ENCODE measurements around the gene ADRM1.

The ADRM1 gene

DNA sequence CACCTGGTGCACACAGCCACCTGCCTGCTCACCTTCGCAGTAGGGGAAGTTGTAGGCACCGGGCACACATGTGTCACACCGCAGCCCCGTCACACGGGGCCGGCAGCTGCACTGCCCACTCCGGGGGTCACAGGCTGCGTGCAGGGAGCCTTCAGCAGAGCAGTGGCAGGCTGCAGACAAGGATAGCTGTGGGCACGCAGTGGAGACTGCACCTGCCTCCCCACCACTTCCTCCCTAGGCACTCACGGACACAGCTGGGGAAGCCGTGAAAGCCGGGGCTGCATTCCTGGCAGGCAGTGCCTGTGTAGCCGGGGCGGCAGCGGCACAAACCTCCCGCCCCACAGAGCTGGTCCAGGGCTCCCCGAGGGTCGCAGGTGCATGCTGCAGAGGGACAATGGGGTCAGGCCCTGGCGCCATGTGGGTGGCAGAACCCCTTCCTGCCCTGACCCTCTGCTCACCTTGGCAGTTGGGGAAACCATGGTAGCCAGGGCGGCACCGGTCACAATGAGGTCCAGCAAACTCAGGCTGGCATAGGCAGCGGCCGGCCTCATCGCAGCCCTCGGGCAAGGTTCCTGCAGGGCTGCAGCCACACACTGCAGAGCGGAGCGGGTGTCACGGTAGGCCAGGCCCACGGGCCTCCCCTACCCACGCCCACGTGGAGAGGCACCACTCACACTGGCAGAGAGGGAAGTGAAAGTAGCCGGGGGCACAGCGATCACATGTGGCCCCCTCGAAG is 34.9 kb downstream of the ADRM1 start:
- DNase-seq (ENCODE audit: low read depth in 2 of 2): no peak

DNA sequence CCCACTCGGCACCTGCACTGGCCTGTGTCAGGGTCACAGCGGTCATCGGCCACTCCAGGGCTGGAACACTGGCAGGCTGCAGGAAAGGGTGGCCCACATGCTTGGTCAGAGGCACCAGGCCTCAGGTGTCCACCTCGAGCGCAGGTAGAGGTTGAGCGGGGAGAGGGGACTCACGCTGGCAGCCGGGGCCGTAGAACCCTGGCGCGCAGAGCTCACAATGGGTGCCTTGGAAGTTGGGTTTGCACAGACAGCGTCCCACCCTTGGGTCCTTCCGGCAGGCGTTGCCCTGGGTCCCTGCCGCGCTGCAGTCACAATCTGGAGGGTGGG is 35.5 kb downstream of the ADRM1 start:
- no peak for DNase-seq (ENCODE audit: low read depth in 2 of 2)

DNA sequence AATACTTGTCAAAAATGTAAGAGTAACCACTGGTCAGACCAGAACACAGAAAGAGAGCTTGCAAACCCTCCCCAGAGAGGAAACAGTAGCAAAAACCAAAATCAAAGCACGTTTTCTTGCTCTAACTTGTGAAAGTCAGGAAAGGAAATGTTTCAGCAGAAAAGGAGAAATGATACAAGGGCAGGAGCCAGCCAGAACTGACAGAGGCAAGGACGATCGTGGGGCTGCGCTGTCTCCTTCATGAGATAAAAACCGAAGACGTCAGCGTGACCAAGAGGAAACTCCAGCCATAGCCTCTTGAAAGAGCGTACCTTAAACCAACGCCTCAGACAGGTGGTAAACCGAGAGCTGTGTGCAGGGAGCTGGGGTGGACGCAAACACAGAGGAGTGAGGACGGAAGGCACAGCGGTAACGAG is 36.9 kb downstream of the ADRM1 start:
- DNase-seq (ENCODE audit: low read depth in 2 of 2): no peak

DNA sequence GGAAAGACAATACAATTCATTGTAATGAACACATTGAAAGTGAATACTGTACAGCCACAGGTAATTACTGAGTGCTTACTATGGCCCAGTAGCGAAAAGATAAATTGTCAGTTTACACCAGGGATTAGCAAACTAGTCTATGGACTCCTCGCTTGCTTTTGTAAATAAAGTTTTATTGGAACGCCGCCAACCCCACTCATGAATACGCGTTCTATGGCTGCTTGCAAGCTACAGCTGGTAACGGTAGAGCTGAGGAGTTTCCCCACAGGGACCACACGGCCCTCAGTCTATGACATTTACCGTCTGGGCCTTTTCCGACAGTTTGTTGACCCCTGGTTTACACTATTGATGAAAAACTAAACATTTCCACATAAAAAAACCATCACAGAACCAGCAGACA is 40.1 kb downstream of the ADRM1 start:
- no peak for DNase-seq (ENCODE audit: low read depth in 2 of 2)

DNA sequence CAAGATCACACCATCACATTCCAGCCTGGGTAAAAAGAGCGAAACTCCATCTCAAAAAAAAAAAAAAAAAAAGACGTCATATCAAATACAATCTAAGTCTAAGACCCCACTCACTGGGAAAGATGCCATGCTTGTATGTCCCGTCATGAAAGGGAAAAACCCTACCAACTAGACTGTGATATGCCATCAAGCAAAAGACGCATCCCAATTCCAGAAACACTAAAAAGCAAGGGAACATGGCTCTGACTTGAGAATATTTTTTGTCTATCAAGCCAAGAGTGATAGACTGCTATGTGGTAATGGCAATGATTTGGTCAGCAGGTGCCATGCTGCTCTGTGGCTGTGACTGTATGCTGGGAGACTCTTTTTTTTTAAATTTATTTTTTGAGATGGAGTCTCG is 41.3 kb downstream of the ADRM1 start:
- no peak for DNase-seq (ENCODE audit: low read depth in 2 of 2)

DNA sequence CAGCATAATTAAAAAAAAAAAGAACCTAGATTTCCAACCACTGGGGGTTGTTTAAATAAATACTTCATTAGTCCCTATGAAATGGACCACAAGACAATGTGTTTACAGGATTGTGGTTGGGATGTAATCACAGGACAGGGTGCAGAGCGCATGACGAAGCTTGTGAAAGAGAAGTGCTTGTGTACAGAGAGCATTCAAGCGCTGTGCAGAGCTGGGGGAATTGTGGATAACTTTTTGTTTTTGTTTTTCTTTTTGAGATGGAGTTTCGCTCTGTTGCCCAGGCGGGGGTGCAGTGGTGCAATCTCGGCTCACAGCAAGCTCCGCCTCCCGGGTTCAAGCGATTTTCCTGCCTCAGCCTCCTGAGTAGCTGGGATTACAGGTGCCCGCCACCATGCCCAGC is 42.0 kb downstream of the ADRM1 start:
- DNase-seq (ENCODE audit: low read depth in 2 of 2): no peak

DNA sequence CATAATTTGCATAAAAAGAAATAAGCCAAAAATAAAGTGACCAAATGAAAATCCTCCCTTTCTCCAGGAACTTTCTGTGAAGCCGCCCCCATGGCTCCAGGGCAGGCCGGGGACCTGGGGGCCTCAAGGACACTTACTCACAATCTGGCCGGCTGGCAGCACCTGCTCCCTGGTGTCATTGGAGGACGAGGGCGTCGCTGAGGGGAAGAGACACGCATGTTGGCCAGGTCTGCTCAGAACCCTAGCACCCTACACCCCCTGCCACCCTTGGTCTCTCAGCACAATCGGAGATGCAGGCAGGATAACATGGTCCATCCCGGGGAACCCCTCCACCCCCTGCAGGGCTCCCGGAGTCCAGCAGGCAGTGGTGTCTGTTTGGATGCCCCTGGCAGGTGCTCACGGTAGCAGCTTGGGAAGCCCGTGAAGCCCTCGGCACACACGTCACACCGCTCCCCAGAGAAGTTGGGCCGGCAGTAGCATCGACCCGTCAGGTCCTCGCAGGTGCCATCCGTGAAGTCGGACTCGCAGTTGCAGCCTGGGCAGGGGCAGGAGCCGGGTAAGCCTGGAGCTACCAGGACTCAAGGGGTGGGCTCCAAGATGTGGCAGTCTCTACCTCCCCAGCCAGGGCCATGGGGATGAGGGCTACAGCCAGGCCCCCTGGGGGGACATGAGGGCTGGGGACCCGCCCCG is 43.0 kb downstream of the ADRM1 start:
- DNase-seq (ENCODE audit: low read depth in 2 of 2): no peak

DNA sequence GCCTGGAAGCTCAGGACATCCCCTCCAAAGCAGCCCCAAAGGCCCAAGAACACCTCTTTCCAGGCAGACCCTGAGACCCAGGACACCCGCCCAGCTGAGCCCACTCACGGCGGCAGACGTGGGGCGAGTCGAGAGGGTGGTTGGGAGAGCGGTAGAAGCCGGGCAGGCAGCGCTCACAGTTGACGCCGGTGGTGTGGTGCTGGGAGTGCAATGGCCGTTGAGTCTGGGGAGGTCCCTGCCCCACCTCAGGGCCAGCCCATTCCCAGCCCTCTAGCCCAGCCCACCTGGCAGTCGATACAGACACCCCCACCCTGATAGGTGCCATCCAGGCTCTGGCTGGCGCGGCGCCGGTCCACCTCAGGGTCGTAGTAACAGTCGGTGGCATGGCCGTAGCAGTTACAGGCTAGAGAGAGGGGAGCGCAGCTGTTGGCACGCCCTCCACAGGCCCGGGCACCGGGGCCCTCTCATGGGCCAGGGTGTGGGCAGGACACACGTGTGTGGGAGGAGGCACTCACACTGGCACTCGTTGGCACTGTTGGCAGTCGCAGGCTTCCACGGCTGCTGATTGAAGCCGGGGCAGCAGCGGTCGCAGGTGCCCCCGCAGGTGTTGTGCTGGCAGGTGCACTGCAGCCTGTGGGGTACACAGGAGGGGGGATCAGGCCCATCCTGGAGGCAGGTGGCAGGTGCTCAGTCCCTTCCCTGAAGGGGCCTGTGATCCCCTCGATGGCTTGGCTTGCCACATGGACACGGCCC is 43.8 kb downstream of the ADRM1 start:
- DNase-seq (ENCODE audit: low read depth in 2 of 2): no peak

DNA sequence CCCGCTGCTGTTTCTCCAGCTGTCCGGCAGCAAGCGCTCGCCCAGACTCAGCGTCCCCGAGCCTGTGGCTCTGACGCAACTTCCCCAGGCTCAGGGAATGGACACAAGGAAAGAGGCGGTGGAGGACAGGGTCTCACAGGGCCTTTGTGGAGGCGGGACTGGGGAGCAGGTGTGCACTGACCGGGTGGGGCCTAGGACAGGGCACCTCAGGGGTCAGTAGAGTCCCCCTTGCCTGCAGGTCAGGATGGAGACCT is 44.3 kb downstream of the ADRM1 start:
- no peak for DNase-seq (ENCODE audit: low read depth in 2 of 2)

DNA sequence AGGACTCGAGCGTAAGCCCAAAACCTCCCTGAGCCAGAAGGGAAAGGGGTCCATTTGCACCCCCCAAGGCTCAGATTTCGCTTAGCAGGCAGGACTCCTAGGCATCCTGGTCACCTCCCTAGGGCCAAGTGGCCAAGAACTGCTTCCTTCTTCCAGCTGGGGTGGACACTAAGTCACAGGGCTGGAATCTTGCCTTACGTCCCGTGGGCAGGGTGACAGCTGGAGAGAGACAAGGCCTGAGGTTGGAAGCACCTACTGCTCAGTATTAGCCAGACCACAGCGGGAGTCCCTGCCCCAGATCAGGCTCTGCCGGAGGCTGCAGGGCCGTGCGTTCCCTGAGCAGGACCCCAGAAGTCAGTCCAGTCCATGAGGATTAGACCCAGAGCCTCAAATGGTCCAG is 44.6 kb downstream of the ADRM1 start:
- no peak for DNase-seq (ENCODE audit: low read depth in 2 of 2)

DNA sequence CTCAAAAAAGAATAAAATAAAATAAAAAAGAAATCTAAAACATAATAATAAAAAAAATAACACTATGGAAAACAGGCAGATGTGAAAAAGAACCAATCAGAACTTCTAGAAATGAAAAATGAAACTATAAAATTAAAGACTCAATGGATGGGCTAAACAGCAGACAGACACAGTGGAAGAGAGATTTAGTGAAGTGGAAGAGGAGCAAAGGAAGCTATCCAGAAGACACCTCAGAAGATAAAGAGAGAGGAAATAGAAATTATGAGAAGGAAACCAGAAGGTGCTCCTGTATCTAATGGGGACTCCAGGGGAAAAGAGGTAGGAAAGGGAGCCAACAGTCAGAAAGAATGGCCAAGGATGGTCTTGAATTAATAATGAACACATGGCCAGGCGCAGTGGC is 45.8 kb downstream of the ADRM1 start:
- no peak for DNase-seq (ENCODE audit: low read depth in 2 of 2)

DNA sequence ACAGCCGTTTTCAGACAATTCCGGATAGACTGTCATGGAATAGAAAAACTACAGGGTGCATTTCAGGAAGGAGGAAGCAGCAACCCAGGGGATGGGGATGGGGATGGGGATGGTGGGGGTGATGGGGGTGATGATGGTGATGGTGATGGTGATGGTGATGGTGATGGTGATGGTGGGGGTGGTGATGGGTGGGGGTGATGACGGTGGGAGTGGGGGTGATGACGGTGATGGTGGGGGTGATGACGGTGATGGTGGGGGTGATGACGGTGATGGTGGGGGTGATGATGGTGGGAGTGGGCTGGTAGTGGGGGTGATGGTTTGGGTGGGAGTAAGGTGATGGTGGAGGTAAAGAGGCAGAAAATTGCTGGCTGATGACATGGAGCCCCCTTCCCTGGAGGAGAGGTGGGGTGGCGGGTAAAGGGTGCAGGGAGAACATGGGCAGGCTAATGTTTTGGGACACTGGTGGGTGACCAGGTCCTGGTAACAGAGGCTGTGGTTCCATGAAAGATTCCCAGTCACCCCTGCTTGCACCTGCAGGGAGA is 46.8 kb downstream of the ADRM1 start:
- no peak for DNase-seq (ENCODE audit: low read depth in 2 of 2)

DNA sequence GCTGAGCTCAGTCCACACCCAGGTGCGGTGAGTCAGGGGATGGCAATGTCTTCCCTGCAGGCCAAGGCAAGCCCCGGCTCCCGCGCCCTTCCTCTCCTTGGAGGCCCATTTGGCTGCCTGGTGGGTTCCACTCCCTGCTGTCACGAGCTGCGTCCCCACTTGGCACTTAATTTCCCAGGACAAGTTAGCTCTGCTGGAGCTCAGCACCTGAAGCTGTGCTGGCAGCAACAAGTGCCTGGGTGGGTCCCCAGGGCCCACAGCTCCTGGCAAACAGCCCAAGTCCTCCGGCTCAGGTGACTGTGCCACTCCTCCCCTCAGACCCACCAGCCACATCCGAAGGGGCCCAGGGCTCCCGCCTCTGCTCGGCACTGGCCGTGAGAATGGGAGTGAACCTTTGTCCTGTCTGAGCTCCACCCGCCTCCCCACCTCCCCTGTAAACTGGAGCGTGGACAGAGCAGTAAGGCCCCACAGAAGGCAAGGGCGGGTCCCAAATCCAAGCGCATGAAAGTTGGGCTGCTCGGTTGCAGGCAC is 47.4 kb downstream of the ADRM1 start:
- DNase-seq (ENCODE audit: low read depth in 2 of 2): no peak

DNA sequence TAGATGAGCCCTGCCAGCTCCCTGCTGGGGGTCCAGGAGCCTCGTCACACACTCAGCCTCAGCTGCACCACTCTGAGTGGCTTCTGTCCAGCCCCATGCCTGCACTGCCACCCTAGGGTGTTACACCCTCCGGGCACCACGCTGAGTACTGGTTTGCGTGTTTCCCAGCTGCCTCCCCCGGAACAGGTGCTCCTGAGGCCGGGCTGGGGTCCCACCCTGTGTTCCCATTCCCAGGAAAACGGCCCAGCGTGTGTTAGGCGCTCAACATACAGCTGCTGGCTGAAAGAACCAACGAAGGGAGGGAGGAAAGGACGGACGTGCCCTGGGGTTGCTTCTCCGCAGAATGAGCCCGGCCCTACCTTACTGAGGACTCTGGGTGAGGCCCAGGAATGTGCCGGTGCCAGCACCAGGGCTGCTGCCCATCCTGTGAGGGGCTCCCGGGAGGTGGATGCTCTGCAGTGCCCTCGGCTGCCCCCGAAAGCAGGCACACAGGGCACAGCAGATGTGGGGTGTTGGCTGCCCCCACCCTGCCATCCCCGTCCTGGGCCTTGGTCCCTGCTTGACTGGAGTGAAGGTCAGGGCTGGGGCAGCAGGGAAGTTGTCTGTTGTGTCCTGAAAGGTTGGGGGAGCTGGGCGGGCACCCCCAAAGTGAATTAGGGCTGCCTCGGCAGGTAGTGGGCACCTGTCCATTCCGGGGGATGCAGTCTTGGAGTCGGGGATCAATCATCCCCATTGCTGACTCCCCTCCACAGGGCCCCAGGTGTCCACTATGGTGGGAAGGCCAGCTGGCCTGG is 48.0 kb downstream of the ADRM1 start:
- DNase-seq (ENCODE audit: low read depth in 2 of 2): no peak

DNA sequence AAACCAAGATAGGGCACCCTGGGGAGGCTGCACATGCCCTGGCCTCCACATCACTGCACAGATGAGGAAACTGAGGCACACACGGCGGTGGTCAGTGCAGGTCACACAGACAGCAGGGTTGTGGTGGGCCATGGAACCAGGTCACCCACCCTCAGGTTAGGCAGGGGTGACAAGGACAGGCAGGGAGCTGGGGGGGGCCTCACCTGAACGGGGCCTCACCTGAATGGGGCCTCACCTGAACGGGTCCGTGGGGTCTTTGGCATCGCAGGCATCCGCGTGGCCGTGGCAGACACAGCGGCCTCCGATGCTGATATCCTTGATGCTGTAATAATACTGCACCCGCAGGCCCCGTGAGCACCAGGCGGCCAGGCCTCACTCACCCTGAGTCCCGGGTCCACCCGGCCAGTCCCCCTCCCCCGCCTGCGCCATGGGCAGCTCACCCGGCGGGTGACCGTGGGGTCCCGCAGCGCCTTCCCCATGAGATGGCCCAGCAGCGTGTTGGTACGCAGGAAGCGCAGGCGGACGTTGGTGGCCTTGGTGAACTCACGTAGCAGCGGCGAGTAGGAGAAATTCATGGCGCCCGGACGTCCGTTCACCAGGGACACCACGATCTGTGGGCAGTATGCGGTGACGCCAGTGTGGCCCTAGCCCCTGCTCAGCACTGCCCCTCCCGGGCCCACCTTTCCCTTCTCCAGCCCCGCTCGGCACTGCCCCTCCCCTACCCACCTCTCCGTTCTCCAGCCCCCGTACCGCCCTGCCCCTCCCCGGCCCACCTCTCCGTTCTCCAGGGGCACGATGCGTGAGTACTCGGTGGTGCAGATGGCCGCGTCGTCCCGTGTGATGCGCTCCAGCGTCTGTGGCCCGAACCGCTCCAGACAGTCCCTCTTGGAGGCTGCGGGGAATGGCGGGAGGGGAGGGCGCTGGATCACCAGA is 48.9 kb downstream of the ADRM1 start:
- DNase-seq (ENCODE audit: low read depth in 2 of 2): no peak

DNA sequence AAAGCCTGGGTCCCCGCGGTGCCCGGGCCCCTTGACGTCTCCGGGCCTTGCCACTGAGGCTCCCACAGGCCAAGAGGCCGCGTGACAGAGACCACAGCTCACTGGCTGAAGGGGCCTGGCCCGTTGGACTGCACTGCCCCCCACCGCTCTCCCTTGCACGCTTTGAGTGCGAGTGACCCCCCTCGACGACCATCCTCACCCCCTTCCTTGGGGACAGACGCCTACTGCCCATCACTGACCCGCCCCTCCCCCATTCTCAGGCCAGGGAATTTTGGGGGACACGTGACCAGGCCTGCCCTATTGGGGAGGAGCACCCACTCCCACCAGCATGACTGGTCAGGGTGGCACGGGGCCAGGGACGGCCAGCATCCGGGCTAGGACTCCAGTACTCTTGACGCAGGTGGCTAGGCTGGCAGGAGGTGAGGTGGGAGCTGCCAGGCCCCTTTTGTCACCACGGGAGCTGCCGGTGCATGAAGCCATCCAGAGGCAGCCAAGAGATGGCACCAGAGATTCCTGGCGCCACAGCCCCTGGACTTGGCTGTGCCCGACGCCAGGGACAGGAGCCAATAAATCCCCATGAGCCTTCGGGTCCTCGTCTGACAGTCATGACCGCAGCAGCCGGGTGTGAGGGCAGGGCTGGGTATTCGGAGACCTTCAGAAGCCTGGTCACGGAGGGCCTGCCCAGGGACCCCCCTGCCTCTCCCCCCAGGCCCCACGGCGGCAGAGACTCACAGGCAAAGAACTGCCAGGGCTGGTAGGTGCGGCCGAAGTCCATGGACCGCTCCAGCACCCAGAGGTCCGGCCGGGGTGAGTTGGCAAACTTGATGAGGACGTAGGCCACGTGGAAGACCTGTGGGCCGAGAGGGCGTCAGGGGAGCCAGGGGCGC is 49.8 kb downstream of the ADRM1 start:
- DNase-seq (ENCODE audit: low read depth in 2 of 2): no peak

DNA sequence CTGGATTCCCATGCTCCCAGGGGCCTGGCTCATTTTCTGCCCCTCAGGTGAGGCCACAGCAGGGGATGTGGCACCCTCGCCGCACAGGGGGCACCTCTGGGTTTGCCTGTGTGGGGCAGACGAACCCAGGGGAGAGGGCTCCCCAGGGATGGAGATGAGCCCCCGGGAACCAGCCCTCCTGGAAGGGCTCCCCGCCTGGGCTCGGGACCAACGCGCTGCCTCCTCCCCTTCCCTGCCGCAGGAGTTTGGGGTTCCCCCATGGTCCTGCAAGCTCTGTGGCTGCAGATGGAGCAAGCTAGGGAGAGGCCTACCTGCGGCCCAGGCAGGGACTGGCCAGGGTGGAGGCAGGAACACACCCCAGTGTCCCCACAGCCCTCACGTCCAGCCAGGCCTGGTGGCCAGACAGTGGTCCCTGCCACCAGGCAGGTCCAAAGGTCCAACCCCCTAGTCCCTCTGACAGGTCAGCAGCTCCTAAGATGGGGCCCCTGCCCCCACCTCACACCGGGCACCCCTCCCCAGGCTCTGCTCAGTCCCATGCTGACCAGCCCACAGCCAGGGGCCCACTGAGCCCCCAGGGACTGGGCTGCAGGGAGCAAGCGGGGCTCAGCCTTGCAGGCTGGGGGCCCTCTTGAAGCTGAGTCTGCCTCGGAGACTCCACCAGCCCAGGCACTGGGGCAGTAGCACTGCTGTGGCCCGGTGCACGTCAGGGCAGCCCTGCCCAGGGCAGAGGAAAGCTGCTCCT is 50.7 kb downstream of the ADRM1 start:
- DNase-seq (ENCODE audit: low read depth in 2 of 2): no peak

DNA sequence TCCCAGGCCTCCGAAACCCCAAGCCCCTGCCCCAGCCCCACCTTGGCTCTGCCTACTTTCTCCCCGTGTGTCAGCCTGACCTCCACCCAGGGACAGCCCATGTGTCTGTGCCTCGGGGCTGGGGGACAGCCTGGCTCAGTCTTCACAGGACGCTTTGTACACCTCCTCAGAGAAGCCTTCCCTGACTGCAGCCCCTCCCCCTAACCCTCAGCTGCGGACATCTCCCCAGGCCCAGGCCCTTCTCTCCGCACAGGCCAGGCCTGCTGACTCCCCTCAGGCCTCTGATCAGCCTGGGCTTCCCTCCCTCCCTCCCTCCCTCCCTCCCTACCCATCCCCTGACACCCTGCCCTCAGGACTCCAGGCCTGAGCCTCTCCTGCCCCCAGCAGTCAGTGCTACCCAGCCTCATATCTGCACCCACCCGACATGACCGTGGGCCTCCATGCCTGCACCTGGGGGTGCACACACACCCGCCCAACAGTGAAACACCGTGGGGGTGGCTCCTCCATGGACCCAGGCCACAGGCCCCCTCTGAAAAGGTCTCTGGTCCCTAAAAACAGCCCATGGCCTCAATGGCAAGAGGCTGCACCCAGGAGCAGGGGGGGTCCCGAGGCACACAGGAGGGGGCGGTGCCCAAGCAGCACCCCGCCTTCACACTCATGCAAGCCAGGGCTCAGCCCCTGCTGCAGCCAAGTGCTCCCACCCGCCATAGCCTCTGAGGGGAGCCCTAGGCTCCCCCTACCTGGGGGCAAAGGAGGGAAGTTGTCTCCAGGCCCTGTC is 51.4 kb downstream of the ADRM1 start:
- DNase-seq (ENCODE audit: low read depth in 2 of 2): no peak

All from stimulated activated CD4-positive, alpha-beta T cell treated with anti-CD3 and anti-CD28 coated beads, Interleukin-1b, Interleukin-23, amount 100 ng/mL, for 1 hour (primary cell).